A673 (cell line): Measurements from ENCODE around the gene MAP3K7. TPM values are rescaled to one million over a fixed set of nuclear protein-coding genes. Genes with fewer than 3 reads are reported as not detected.

Experiments
- BruUV-seq: library from RNA; stranded (reverse); fragments of 400-500 nt; replicated peaks from 2 replicates; lab custom pipeline; 2021; lab: Mats Ljungman, UMichigan
- CTCF ChIA-PET: fragments of 300-600 bp; sonication (Branson Sonifier 250); formaldehyde crosslinking; loops from one replicate; lab custom pipeline; 2022; ENCODE audit warnings: antibody characterized with exemption; lab: Charles Lee
- POLR2A ChIA-PET: fragments of 300-600 bp; sonication (Branson Sonifier 250); formaldehyde crosslinking; loops from one replicate; lab custom pipeline; 2022; ENCODE audit warnings: antibody characterized with exemption; ENCODE audit not compliant: low non-redundant PET; lab: Charles Lee
- DNase-seq: peaks from one replicate; pipeline ENCODE4 v3.0.0-alpha.2; 2015; ENCODE audit warnings: low spot score
- H3K27ac ChIP-seq: fragments of 200-600 bp; sonication (generic); 2 replicates; pipeline ENCODE4 v1.5.1; 2016; ENCODE audit warnings: mixed run types, low read depth, mild to moderate bottlenecking, mixed read lengths, antibody characterized with exemption, low read length; ENCODE audit not compliant: poor library complexity, severe bottlenecking
- H3K27me3 ChIP-seq: fragments of 200-600 bp; sonication (generic); replicated peaks from 2 replicates; pipeline ENCODE4 v1.6.1; 2017; ENCODE audit warnings: mixed run types, low read depth, mild to moderate bottlenecking, mixed read lengths, antibody characterized with exemption, low read length; ENCODE audit not compliant: insufficient read depth, poor library complexity
- H3K36me3 ChIP-seq: fragments of 200-600 bp; sonication (generic); 2 replicates; pipeline ENCODE4 v1.6.1; 2016; ENCODE audit warnings: mixed run types, mild to moderate bottlenecking, mixed read lengths, antibody characterized with exemption, low read length; ENCODE audit not compliant: insufficient read depth, poor library complexity, severe bottlenecking
- H3K4me1 ChIP-seq: fragments of 200-600 bp; sonication (generic); 2 replicates; pipeline ENCODE4 v1.6.1; 2017; ENCODE audit warnings: mixed run types, mild to moderate bottlenecking, mixed read lengths, antibody characterized with exemption, low read length; ENCODE audit not compliant: insufficient read depth, poor library complexity, severe bottlenecking
- H3K4me3 ChIP-seq: fragments of 200-600 bp; sonication (generic); 2 replicates; pipeline ENCODE4 v1.5.1; 2016; ENCODE audit warnings: low read depth, mixed run types, mild to moderate bottlenecking, mixed read lengths, low read length; ENCODE audit not compliant: poor library complexity, severe bottlenecking
- H3K9me3 ChIP-seq: fragments of 200-600 bp; sonication (generic); 2 replicates; pipeline ENCODE4 v1.6.1; 2016; ENCODE audit warnings: mixed run types, low read depth, mild to moderate bottlenecking, mixed read lengths, antibody characterized with exemption, low read length; ENCODE audit not compliant: poor library complexity, severe bottlenecking
- CTCF ChIP-seq: fragments of 300-800, 200-600 bp; sonication (generic); conservative IDR thresholded peaks from 2 replicates; pipeline ENCODE4 v1.5.1; 2017; ENCODE audit warnings: low read depth, mild to moderate bottlenecking, antibody characterized with exemption, low read length, moderate library complexity, mixed read lengths
- EZH2 ChIP-seq: fragments of 200-600 bp; sonication (generic); IDR thresholded peaks from 2 replicates; pipeline ENCODE4 v1.6.1; 2017; ENCODE audit warnings: borderline replicate concordance, low read depth, mild to moderate bottlenecking, mixed read lengths, antibody characterized with exemption, low read length; ENCODE audit not compliant: poor library complexity, severe bottlenecking
- intact Hi-C: fragments of 100-400 bp; cut with micrococcal nuclease; formaldehyde crosslinking; loops from one replicate; pipeline ENCODE4 v1.10.0; 2022; ENCODE audit not compliant: unreplicated experiment
- total RNA-seq: library from RNA; stranded (reverse); gene quantifications from 2 replicates; pipeline ENCODE4 v1.2.3, GENCODE V29; 2021

MAP3K7 gene
- total RNA-seq, 1 experiment from 2014 or later, result 35.6 TPM

- H3K27me3 ChIP-seq, result no peaks in the 10 kb centered on the region
- TF ChIP-seq EZH2, result no peak
- TF ChIP-seq CTCF, result no peak
- H3K4me3 ChIP-seq, result no peak overlapping the region
- no peak for DNase-seq
- H3K9me3 ChIP-seq, result no peaks in the 10 kb centered on the region
- H3K36me3 ChIP-seq, result no peaks in the 10 kb centered on the region
- intact Hi-C loops, result no loop called here
- CTCF ChIA-PET, result no interaction called here
- H3K4me1 ChIP-seq, result no peaks in the 10 kb centered on the region
- H3K27ac ChIP-seq, result no peak overlapping the region
- BruUV-seq, result no TSS peak
- POLR2A ChIA-PET, result no interaction called here
Observed at GRCh38 chr6:90605749-90606340, 19.0 kb upstream of the MAP3K7 start.

- H3K4me3 ChIP-seq, result no peak overlapping the region
- no peak for TF ChIP-seq CTCF
- no peak for TF ChIP-seq EZH2
- POLR2A ChIA-PET, result no interaction called here
- BruUV-seq, result no TSS peak
- no peaks in the 10 kb centered on the region for H3K36me3 ChIP-seq
- CTCF ChIA-PET, result no interaction called here
- no peak overlapping the region for H3K27ac ChIP-seq
- H3K4me1 ChIP-seq, result no peaks in the 10 kb centered on the region
- H3K9me3 ChIP-seq, result no peaks in the 10 kb centered on the region
- intact Hi-C loops, result no loop called here
- DNase-seq, result no peak
- H3K27me3 ChIP-seq, result no peaks in the 10 kb centered on the region
Observed at GRCh38 chr6:90604546-90604945, 17.7 kb upstream of the MAP3K7 start.

- ChIA-PET CTCF (no interaction called here), POLR2A (no interaction called here)
- DNase-seq, result no peak
- no peak overlapping the region for H3K27ac ChIP-seq
- no peaks in the 10 kb centered on the region for H3K4me1 ChIP-seq
- no peak overlapping the region for H3K4me3 ChIP-seq
- TF ChIP-seq EZH2 (no peak), CTCF (no peak)
- H3K36me3 ChIP-seq, result no peaks in the 10 kb centered on the region
- intact Hi-C loops, result no loop called here
- no TSS peak for BruUV-seq
- H3K27me3 ChIP-seq, result no peaks in the 10 kb centered on the region
- H3K9me3 ChIP-seq, result no peaks in the 10 kb centered on the region
Observed at GRCh38 chr6:90599151-90599550, 12.3 kb upstream of the MAP3K7 start.
